H9 (cell line): ENCODE data around the gene LRRFIP2. TPM values are rescaled to one million over a fixed set of nuclear protein-coding genes. Genes with fewer than 3 reads are reported as not detected.

ENCODE experiments used
- DNase-seq: peaks from one replicate; pipeline ENCODE4 v3.0.0-alpha.2; 2017
- H2AFZ ChIP-seq: one replicate; pipeline ENCODE4 v1.6.1; 2013; ENCODE audit warnings: mild to moderate bottlenecking, low read length, control low read depth, moderate library complexity
- H2AK5ac ChIP-seq: 2 replicates; pipeline ENCODE4 v1.6.1; 2013; ENCODE audit warnings: low read length, control low read depth, mixed read lengths; ENCODE audit not compliant: insufficient read length
- H2BK120ac ChIP-seq: one replicate; pipeline ENCODE4 v1.6.1; 2013; ENCODE audit warnings: low read depth, mild to moderate bottlenecking, low read length, control low read depth, inconsistent platforms; ENCODE audit not compliant: poor library complexity, severe bottlenecking
- H2BK12ac ChIP-seq: 2 replicates; pipeline ENCODE4 v1.6.1; 2013; ENCODE audit warnings: low read length, control low read depth, mixed read lengths, low read depth; ENCODE audit not compliant: insufficient read length
- H2BK15ac ChIP-seq: 2 replicates; pipeline ENCODE4 v1.6.1; 2013; ENCODE audit warnings: low read depth, low read length, control low read depth
- H2BK20ac ChIP-seq: one replicate; pipeline ENCODE4 v1.6.1; 2013; ENCODE audit warnings: low read depth, mild to moderate bottlenecking, low read length, control low read depth, inconsistent platforms; ENCODE audit not compliant: poor library complexity, severe bottlenecking
- H2BK5ac ChIP-seq: 2 replicates; pipeline ENCODE4 v1.6.1; 2013; ENCODE audit warnings: low read length, control low read depth, mixed read lengths; ENCODE audit not compliant: insufficient read length
- H3K14ac ChIP-seq: 2 replicates; pipeline ENCODE4 v1.6.1; 2013; ENCODE audit warnings: low read length, control low read depth; ENCODE audit not compliant: insufficient read depth
- H3K18ac ChIP-seq: 2 replicates; pipeline ENCODE4 v1.6.1; 2013; ENCODE audit warnings: low read depth, mild to moderate bottlenecking, mixed read lengths, low read length, control low read depth; ENCODE audit not compliant: insufficient read length
- H3K23ac ChIP-seq: 2 replicates; pipeline ENCODE4 v1.6.1; 2013; ENCODE audit warnings: low read length, control low read depth, mixed read lengths, low read depth; ENCODE audit not compliant: insufficient read length
- H3K23me2 ChIP-seq: 2 replicates; pipeline ENCODE4 v1.6.1; 2013; ENCODE audit warnings: low read depth, mild to moderate bottlenecking, mixed read lengths, low read length, control low read depth; ENCODE audit not compliant: insufficient read length, poor library complexity, severe bottlenecking
- H3K27ac ChIP-seq: 2 replicates; pipeline ENCODE4 v1.5.1; 2013; ENCODE audit warnings: low read length, control low read depth, mixed read lengths, low read depth; ENCODE audit not compliant: insufficient read length
- H3K27me3 ChIP-seq: 2 replicates; pipeline ENCODE4 v1.6.1; 2013; ENCODE audit warnings: low read length, control low read depth, inconsistent platforms; ENCODE audit not compliant: insufficient read depth
- H3K4ac ChIP-seq: 2 replicates; pipeline ENCODE4 v1.6.1; 2013; ENCODE audit warnings: low read depth, mild to moderate bottlenecking, control low read depth, inconsistent platforms, low read length, moderate library complexity
- H3K4me1 ChIP-seq: 2 replicates; pipeline ENCODE4 v1.6.1; 2013; ENCODE audit warnings: low read length, control low read depth, inconsistent platforms; ENCODE audit not compliant: insufficient read depth
- H3K4me2 ChIP-seq: 2 replicates; pipeline ENCODE4 v1.6.1; 2013; ENCODE audit warnings: low read length, control low read depth, mixed read lengths; ENCODE audit not compliant: insufficient read length, insufficient read depth
- H3K56ac ChIP-seq: 2 replicates; pipeline ENCODE4 v1.6.1; 2013; ENCODE audit warnings: low read depth, mild to moderate bottlenecking, mixed read lengths, low read length, control low read depth; ENCODE audit not compliant: insufficient read length
- H3K79me1 ChIP-seq: 2 replicates; pipeline ENCODE4 v1.6.1; 2013; ENCODE audit warnings: low read depth, mild to moderate bottlenecking, moderate library complexity, low read length, control low read depth, inconsistent platforms; ENCODE audit not compliant: insufficient read depth, poor library complexity, severe bottlenecking
- H3K79me2 ChIP-seq: 2 replicates; pipeline ENCODE4 v1.6.1; 2013; ENCODE audit warnings: low read length, control low read depth, inconsistent platforms; ENCODE audit not compliant: insufficient read depth
- H3K9ac ChIP-seq: 2 replicates; pipeline ENCODE4 v1.6.1; 2013; ENCODE audit warnings: low read length, control low read depth, mixed read lengths; ENCODE audit not compliant: insufficient read length; ENCODE audit errors: extremely low read depth
- H3K9me3 ChIP-seq: one replicate; pipeline ENCODE4 v1.6.1; 2013; ENCODE audit warnings: low read depth, low read length, inconsistent platforms; ENCODE audit not compliant: control insufficient read depth
- H3T11ph ChIP-seq: one replicate; pipeline ENCODE4 v1.6.1; 2013; ENCODE audit warnings: mild to moderate bottlenecking, low read length, control low read depth, inconsistent platforms
- H4K20me1 ChIP-seq: one replicate; pipeline ENCODE4 v1.6.1; 2013; ENCODE audit not compliant: control insufficient read depth, insufficient read length, insufficient read depth
- H4K5ac ChIP-seq: 2 replicates; pipeline ENCODE4 v1.6.1; 2013; ENCODE audit warnings: low read depth, mild to moderate bottlenecking, mixed read lengths, low read length, control low read depth; ENCODE audit not compliant: insufficient read length
- H4K8ac ChIP-seq: replicated peaks from 2 replicates; pipeline ENCODE4 v1.6.1; 2013; ENCODE audit warnings: low read length, control low read depth, mixed read lengths, low read depth; ENCODE audit not compliant: insufficient read length
- H4K91ac ChIP-seq: 2 replicates; pipeline ENCODE4 v1.6.1; 2013; ENCODE audit warnings: low read depth, mild to moderate bottlenecking, moderate library complexity, mixed read lengths, low read length, control low read depth; ENCODE audit not compliant: insufficient read length
- H3K27ac Mint-ChIP-seq, 3 experiments: 2 replicates in 2 of 3; 3 replicates in 1 of 3; pipeline ENCODE4 v1.8.0; 2020 to 2021; ENCODE audit warnings: mixed read lengths in 3 of 3, mild to moderate bottlenecking in 1 of 3, moderate library complexity in 1 of 3
- H3K27me3 Mint-ChIP-seq: 2 replicates; pipeline ENCODE4 v1.8.0; 2021; ENCODE audit warnings: low read depth, mild to moderate bottlenecking, moderate library complexity, mixed read lengths
- H3K36me3 Mint-ChIP-seq, 3 experiments: 2 replicates in 2 of 3; 3 replicates in 1 of 3; pipeline ENCODE4 v1.8.0; 2020 to 2021; ENCODE audit warnings: low read depth in 3 of 3, mixed read lengths in 3 of 3; ENCODE audit not compliant: insufficient read depth in 1 of 3
- H3K4me1 Mint-ChIP-seq, 2 experiments: 2 replicates each; pipeline ENCODE4 v1.8.0; 2020; ENCODE audit warnings: mixed read lengths in 2 of 2
- H3K4me3 Mint-ChIP-seq, 2 experiments: 2 replicates in 1 of 2; 3 replicates in 1 of 2; pipeline ENCODE4 v1.8.0; 2020 to 2021; ENCODE audit warnings: mild to moderate bottlenecking in 2 of 2, mixed read lengths in 2 of 2, moderate library complexity in 1 of 2
- H3K9me3 Mint-ChIP-seq, 2 experiments: 2 replicates in 1 of 2; 3 replicates in 1 of 2; pipeline ENCODE4 v1.8.0; 2020; ENCODE audit warnings: mild to moderate bottlenecking in 2 of 2, mixed read lengths in 2 of 2, moderate library complexity in 1 of 2
- CTCF ChIP-seq: fragments of 200-600 bp; sonication (generic); conservative IDR thresholded peaks from 3 replicates; pipeline ENCODE4 v1.8.0; 2021; ENCODE audit warnings: antibody characterized with exemption, mild to moderate bottlenecking
- WGBS: extraction: QIAGEN DNeasy Blood & Tissue Kit; methylation state at CpG from one replicate; pipeline ENCODE4 v1.1.7; 2013; ENCODE audit warnings: missing lambda C conversion rate, low lambda C conversion rate, mixed read lengths; ENCODE audit not compliant: insufficient read length; ENCODE audit errors: extremely low coverage; 5-methylcytosine and 5-hydroxymethylcytosine counted together
- total RNA-seq: library from RNA; stranded (reverse); gene quantifications from 2 replicates; pipeline ENCODE4 v1.2.1, GENCODE V29; 2021

Gene LRRFIP2
- total RNA-seq, 1 experiment from 2014 or later, result 30.7 TPM

GRCh38 chr3:37148208-37148607 is 26.2 kb downstream of the LRRFIP2 start:
- no peak overlapping the region for H3K9ac ChIP-seq
- no peak overlapping the region for H2AFZ ChIP-seq
- H3K4me1 Mint-ChIP-seq, result no peaks in the 10 kb centered on the region
- no peak for TF ChIP-seq CTCF
- H3K18ac ChIP-seq, result no peak overlapping the region
- H3K4me2 ChIP-seq, result no peak overlapping the region
- H3K27me3 ChIP-seq, result no peaks in the 10 kb centered on the region
- H2BK120ac ChIP-seq, result no peak overlapping the region
- H3K14ac ChIP-seq, result no peak overlapping the region
- H2BK12ac ChIP-seq, result no peak overlapping the region
- no peaks in the 10 kb centered on the region for H3K79me2 ChIP-seq
- H2BK20ac ChIP-seq, result no peak overlapping the region
- no peak overlapping the region for H2AK5ac ChIP-seq
- no peak overlapping the region for H3K23ac ChIP-seq
- H4K91ac ChIP-seq, result no peak overlapping the region
- no peak overlapping the region for H4K5ac ChIP-seq
- H2BK15ac ChIP-seq, result no peak overlapping the region
- WGBS, result no CpG with 5 or more reads among the region's 3 CpGs
- H3K27me3 Mint-ChIP-seq, result no peaks in the 10 kb centered on the region
- no peaks in the 10 kb centered on the region for H4K20me1 ChIP-seq
- no peak overlapping the region for H3K4ac ChIP-seq
- H3K4me3 Mint-ChIP-seq, result no peak overlapping the region
- no peaks in the 10 kb centered on the region for H3K79me1 ChIP-seq
- H3K36me3 Mint-ChIP-seq, result peaks cover 3 to 17% (median 14%) of the 10 kb centered on the region in 3 experiments; a peak in 5 of 7 replicates
- H4K8ac ChIP-seq, result no peak overlapping the region
- H3K27ac Mint-ChIP-seq, result no peak overlapping the region
- no peak overlapping the region for H2BK5ac ChIP-seq
- no peaks in the 10 kb centered on the region for H3K9me3 Mint-ChIP-seq
- H3T11ph ChIP-seq, result no peak overlapping the region
- H3K56ac ChIP-seq, result no peak overlapping the region
- no peak overlapping the region for H3K27ac ChIP-seq
- H3K4me1 ChIP-seq, result no peaks in the 10 kb centered on the region
- H3K23me2 ChIP-seq, result no peaks in the 10 kb centered on the region
- no peaks in the 10 kb centered on the region for H3K9me3 ChIP-seq
- no peak for DNase-seq
